HEK293 (cell line): Measurements from ENCODE around the gene SMIM17.

Experiments
- CTCF ChIA-PET: fragments of 350-600 bp; formaldehyde crosslinking; extraction: SDS; loops from one replicate; lab custom pipeline; 2021; ENCODE audit warnings: antibody characterized with exemption; lab: Yijun Ruan, JAX
- POLR2A ChIA-PET: fragments of 300-600 bp; formaldehyde crosslinking; extraction: SDS; loops from one replicate; lab custom pipeline; 2020; ENCODE audit warnings: antibody characterized with exemption, inconsistent platforms; lab: Yijun Ruan, JAX
- H3K27ac ChIP-seq: fragments of 200-500 bp; sonication (Bioruptor generic); 2 replicates; pipeline ENCODE4 v1.5.1; 2014; ENCODE audit warnings: low read depth, low read length, control low read depth, inconsistent platforms; ENCODE audit errors: extremely low read depth
- H3K36me3 ChIP-seq, 2 experiments: fragments of 200-500 bp in 1 of 2; sonication (Bioruptor generic) in 1 of 2; 1 replicate in 1 of 2; 2 replicates in 1 of 2; pipeline ENCODE4 v1.5.1; 2014 to 2017; ENCODE audit warnings: inconsistent platforms in 2 of 2, low read length in 2 of 2; ENCODE audit not compliant: control insufficient read depth in 2 of 2, insufficient read depth in 1 of 2
- H3K4me1 ChIP-seq: fragments of 200-500 bp; sonication (Bioruptor generic); 2 replicates; pipeline ENCODE4 v1.5.1; 2014; ENCODE audit warnings: mild to moderate bottlenecking, low read length, inconsistent platforms; ENCODE audit not compliant: control insufficient read depth, insufficient read depth
- H3K4me3 ChIP-seq: 2 replicates; pipeline ENCODE4 v1.5.1; 2011; ENCODE audit warnings: low read depth, mild to moderate bottlenecking, control low read depth, low read length, moderate library complexity
- H3K9me3 ChIP-seq: fragments of 200-500 bp; sonication (Bioruptor generic); 2 replicates; pipeline ENCODE4 v1.5.1; 2014; ENCODE audit warnings: low read depth, low read length, inconsistent platforms; ENCODE audit not compliant: control insufficient read depth, insufficient read depth
- KLF8 ChIP-seq: fragments of 450-650 bp; formaldehyde crosslinking; IDR thresholded peaks from 2 replicates; pipeline ENCODE4 v1.5.1; 2016; ENCODE audit warnings: missing biosample characterization, missing genetic modification characterization
- MZF1 ChIP-seq: fragments of 450-650 bp; formaldehyde crosslinking; IDR thresholded peaks from 2 replicates; pipeline ENCODE4 v1.5.1; 2017; ENCODE audit warnings: missing biosample characterization, missing genetic modification characterization, borderline replicate concordance
- TCF7L2 ChIP-seq: IDR thresholded peaks from 2 replicates; pipeline ENCODE4 v1.6.1; 2011; ENCODE audit warnings: low read depth, mild to moderate bottlenecking, inconsistent platforms, low read length, moderate library complexity, borderline replicate concordance
- YY2 ChIP-seq: fragments of 450-650 bp; formaldehyde crosslinking; IDR thresholded peaks from 2 replicates; pipeline ENCODE4 v1.5.1; 2016; ENCODE audit warnings: missing biosample characterization, missing genetic modification characterization
- ZNF184 ChIP-seq: fragments of 450-650 bp; IDR thresholded peaks from 2 replicates; pipeline ENCODE4 v1.5.1; 2018; ENCODE audit warnings: missing biosample characterization, mild to moderate bottlenecking, missing genetic modification characterization
- ZNF202 ChIP-seq: fragments of 450-650 bp; formaldehyde crosslinking; IDR thresholded peaks from 2 replicates; pipeline ENCODE4 v1.5.1; 2016; ENCODE audit warnings: missing biosample characterization, missing genetic modification characterization, borderline replicate concordance
- ZNF266 ChIP-seq: fragments of 450-650 bp; formaldehyde crosslinking; IDR thresholded peaks from 2 replicates; pipeline ENCODE4 v1.5.1; 2016; ENCODE audit warnings: missing biosample characterization, missing genetic modification characterization, low read depth
- ZNF350 ChIP-seq: fragments of 450-650 bp; formaldehyde crosslinking; IDR thresholded peaks from 2 replicates; pipeline ENCODE4 v1.5.0; 2017; ENCODE audit warnings: missing biosample characterization, mild to moderate bottlenecking, missing genetic modification characterization
- ZNF548 ChIP-seq: fragments of 450-650 bp; formaldehyde crosslinking; IDR thresholded peaks from 2 replicates; pipeline ENCODE4 v1.5.1; 2016; ENCODE audit warnings: missing biosample characterization, missing genetic modification characterization
- ZNF549 ChIP-seq: fragments of 450-650 bp; IDR thresholded peaks from 2 replicates; pipeline ENCODE4 v1.5.1; 2018; ENCODE audit warnings: missing biosample characterization, missing genetic modification characterization, mild to moderate bottlenecking, inconsistent platforms, moderate library complexity
- ZNF664 ChIP-seq: fragments of 450-650 bp; formaldehyde crosslinking; IDR thresholded peaks from 2 replicates; pipeline ENCODE4 v1.5.1; 2016; ENCODE audit warnings: missing biosample characterization, missing genetic modification characterization
- ZNF701 ChIP-seq: fragments of 450-650 bp; formaldehyde crosslinking; IDR thresholded peaks from 2 replicates; pipeline ENCODE4 v1.5.1; 2016; ENCODE audit warnings: missing biosample characterization, missing genetic modification characterization
- ZNF791 ChIP-seq: fragments of 450-650 bp; formaldehyde crosslinking; IDR thresholded peaks from 2 replicates; pipeline ENCODE4 v1.5.1; 2016; ENCODE audit warnings: missing biosample characterization, missing genetic modification characterization
- TF ChIP-seq, protein P1 (sequence below): fragments of 450-650 bp; formaldehyde crosslinking; IDR thresholded peaks from 2 replicates; pipeline ENCODE4 v1.5.1; 2016; ENCODE audit warnings: missing biosample characterization, missing genetic modification characterization, low read depth
- TF ChIP-seq, protein P2 (sequence below): fragments of 450-650 bp; formaldehyde crosslinking; IDR thresholded peaks from 2 replicates; pipeline ENCODE4 v1.5.1; 2016; ENCODE audit warnings: missing biosample characterization, missing genetic modification characterization
- TF ChIP-seq, protein P3 (sequence below): fragments of 450-650 bp; formaldehyde crosslinking; IDR thresholded peaks from 2 replicates; pipeline ENCODE4 v1.5.1; 2016; ENCODE audit warnings: missing biosample characterization, missing genetic modification characterization
- TF ChIP-seq, protein P4 (sequence below): fragments of 450-650 bp; formaldehyde crosslinking; IDR thresholded peaks from 2 replicates; pipeline ENCODE4 v1.5.1; 2016; ENCODE audit warnings: missing biosample characterization, missing genetic modification characterization
- TF ChIP-seq, protein P5 (sequence below): fragments of 450-650 bp; formaldehyde crosslinking; IDR thresholded peaks from 2 replicates; pipeline ENCODE4 v1.5.1; 2017; ENCODE audit warnings: missing biosample characterization, missing genetic modification characterization
- TF ChIP-seq, protein P6 (sequence below): fragments of 450-650 bp; formaldehyde crosslinking; IDR thresholded peaks from 2 replicates; pipeline ENCODE4 v1.5.1; 2017; ENCODE audit warnings: missing biosample characterization, missing genetic modification characterization
- TF ChIP-seq, protein P7 (sequence below): sonication (generic); formaldehyde crosslinking; IDR thresholded peaks from 2 replicates; pipeline ENCODE4 v1.8.1; 2022; ENCODE audit warnings: mild to moderate bottlenecking, moderate library complexity, missing genetic modification reagents

The SMIM17 gene

DNA sequence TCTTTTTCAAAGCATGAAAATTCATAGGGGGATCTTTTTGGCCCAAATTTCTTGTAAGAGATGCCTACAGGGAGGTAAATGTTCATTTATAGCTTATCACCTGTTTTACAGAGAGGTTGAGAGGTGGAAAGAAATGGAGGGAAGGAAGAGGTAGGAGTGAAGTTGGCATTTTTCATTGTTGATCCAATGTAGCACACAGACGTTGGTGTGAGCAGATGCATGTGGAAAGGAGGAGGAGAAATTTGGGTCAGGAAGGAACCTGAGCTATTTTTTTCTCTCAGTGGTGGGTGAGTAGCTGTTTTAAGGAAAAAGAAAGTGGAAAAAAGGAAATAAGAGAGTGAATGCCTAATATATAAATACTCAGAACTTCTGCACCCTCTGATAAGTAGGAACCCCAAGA is 9.9 kb upstream of the SMIM17 start:
- no peaks in the 10 kb centered on the region for H3K4me1 ChIP-seq
- POLR2A ChIA-PET, result no interaction called here
- no peak overlapping the region for H3K4me3 ChIP-seq
- no peaks in the 10 kb centered on the region for H3K36me3 ChIP-seq
- H3K9me3 ChIP-seq, result no peaks in the 10 kb centered on the region; the same call in none of the 2 replicates
- CTCF ChIA-PET, result no interaction called here
- TF ChIP-seq YY2 (tag by site-specific recombination), result no peak
- no peak for TF ChIP-seq ZNF701 (tag by site-specific recombination)
- no peak for TF ChIP-seq ZNF202 (tag by site-specific recombination)
- TF ChIP-seq, protein P1, sequence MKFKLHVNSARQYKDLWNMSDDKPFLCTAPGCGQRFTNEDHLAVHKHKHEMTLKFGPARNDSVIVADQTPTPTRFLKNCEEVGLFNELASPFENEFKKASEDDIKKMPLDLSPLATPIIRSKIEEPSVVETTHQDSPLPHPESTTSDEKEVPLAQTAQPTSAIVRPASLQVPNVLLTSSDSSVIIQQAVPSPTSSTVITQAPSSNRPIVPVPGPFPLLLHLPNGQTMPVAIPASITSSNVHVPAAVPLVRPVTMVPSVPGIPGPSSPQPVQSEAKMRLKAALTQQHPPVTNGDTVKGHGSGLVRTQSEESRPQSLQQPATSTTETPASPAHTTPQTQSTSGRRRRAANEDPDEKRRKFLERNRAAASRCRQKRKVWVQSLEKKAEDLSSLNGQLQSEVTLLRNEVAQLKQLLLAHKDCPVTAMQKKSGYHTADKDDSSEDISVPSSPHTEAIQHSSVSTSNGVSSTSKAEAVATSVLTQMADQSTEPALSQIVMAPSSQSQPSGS (tag by site-specific recombination), result no peak
- TF ChIP-seq ZNF791 (tag by site-specific recombination), result no peak
- no peak for TF ChIP-seq TCF7L2
- TF ChIP-seq, protein P2, sequence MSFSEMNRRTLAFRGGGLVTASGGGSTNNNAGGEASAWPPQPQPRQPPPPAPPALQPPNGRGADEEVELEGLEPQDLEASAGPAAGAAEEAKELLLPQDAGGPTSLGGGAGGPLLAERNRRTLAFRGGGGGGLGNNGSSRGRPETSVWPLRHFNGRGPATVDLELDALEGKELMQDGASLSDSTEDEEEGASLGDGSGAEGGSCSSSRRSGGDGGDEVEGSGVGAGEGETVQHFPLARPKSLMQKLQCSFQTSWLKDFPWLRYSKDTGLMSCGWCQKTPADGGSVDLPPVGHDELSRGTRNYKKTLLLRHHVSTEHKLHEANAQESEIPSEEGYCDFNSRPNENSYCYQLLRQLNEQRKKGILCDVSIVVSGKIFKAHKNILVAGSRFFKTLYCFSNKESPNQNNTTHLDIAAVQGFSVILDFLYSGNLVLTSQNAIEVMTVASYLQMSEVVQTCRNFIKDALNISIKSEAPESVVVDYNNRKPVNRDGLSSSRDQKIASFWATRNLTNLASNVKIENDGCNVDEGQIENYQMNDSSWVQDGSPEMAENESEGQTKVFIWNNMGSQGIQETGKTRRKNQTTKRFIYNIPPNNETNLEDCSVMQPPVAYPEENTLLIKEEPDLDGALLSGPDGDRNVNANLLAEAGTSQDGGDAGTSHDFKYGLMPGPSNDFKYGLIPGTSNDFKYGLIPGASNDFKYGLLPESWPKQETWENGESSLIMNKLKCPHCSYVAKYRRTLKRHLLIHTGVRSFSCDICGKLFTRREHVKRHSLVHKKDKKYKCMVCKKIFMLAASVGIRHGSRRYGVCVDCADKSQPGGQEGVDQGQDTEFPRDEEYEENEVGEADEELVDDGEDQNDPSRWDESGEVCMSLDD (tag by site-specific recombination), result no peak
- TF ChIP-seq, protein P3, sequence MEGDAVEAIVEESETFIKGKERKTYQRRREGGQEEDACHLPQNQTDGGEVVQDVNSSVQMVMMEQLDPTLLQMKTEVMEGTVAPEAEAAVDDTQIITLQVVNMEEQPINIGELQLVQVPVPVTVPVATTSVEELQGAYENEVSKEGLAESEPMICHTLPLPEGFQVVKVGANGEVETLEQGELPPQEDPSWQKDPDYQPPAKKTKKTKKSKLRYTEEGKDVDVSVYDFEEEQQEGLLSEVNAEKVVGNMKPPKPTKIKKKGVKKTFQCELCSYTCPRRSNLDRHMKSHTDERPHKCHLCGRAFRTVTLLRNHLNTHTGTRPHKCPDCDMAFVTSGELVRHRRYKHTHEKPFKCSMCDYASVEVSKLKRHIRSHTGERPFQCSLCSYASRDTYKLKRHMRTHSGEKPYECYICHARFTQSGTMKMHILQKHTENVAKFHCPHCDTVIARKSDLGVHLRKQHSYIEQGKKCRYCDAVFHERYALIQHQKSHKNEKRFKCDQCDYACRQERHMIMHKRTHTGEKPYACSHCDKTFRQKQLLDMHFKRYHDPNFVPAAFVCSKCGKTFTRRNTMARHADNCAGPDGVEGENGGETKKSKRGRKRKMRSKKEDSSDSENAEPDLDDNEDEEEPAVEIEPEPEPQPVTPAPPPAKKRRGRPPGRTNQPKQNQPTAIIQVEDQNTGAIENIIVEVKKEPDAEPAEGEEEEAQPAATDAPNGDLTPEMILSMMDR (tag by site-specific recombination), result no peak
- TF ChIP-seq ZNF548 (tag by site-specific recombination), result no peak
- no peak for TF ChIP-seq ZNF664 (tag by site-specific recombination)
- TF ChIP-seq ZNF266 (tag by site-specific recombination), result no peak
- TF ChIP-seq KLF8 (tag by site-specific recombination), result no peak
- no peak for TF ChIP-seq MZF1 (tag by site-specific recombination)
- no peak for TF ChIP-seq ZNF184 (tag by site-specific recombination)
- TF ChIP-seq, protein P4, sequence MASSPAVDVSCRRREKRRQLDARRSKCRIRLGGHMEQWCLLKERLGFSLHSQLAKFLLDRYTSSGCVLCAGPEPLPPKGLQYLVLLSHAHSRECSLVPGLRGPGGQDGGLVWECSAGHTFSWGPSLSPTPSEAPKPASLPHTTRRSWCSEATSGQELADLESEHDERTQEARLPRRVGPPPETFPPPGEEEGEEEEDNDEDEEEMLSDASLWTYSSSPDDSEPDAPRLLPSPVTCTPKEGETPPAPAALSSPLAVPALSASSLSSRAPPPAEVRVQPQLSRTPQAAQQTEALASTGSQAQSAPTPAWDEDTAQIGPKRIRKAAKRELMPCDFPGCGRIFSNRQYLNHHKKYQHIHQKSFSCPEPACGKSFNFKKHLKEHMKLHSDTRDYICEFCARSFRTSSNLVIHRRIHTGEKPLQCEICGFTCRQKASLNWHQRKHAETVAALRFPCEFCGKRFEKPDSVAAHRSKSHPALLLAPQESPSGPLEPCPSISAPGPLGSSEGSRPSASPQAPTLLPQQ (tag by site-specific recombination), result no peak
- TF ChIP-seq ZNF350 (tag by site-specific recombination), result no peak
- TF ChIP-seq, protein P5, sequence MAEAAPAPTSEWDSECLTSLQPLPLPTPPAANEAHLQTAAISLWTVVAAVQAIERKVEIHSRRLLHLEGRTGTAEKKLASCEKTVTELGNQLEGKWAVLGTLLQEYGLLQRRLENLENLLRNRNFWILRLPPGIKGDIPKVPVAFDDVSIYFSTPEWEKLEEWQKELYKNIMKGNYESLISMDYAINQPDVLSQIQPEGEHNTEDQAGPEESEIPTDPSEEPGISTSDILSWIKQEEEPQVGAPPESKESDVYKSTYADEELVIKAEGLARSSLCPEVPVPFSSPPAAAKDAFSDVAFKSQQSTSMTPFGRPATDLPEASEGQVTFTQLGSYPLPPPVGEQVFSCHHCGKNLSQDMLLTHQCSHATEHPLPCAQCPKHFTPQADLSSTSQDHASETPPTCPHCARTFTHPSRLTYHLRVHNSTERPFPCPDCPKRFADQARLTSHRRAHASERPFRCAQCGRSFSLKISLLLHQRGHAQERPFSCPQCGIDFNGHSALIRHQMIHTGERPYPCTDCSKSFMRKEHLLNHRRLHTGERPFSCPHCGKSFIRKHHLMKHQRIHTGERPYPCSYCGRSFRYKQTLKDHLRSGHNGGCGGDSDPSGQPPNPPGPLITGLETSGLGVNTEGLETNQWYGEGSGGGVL (tag by site-specific recombination), result no peak
- TF ChIP-seq, protein P6, sequence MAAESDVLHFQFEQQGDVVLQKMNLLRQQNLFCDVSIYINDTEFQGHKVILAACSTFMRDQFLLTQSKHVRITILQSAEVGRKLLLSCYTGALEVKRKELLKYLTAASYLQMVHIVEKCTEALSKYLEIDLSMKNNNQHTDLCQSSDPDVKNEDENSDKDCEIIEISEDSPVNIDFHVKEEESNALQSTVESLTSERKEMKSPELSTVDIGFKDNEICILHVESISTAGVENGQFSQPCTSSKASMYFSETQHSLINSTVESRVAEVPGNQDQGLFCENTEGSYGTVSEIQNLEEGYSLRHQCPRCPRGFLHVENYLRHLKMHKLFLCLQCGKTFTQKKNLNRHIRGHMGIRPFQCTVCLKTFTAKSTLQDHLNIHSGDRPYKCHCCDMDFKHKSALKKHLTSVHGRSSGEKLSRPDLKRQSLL (tag by site-specific recombination), result no peak
- TF ChIP-seq, protein P7, sequence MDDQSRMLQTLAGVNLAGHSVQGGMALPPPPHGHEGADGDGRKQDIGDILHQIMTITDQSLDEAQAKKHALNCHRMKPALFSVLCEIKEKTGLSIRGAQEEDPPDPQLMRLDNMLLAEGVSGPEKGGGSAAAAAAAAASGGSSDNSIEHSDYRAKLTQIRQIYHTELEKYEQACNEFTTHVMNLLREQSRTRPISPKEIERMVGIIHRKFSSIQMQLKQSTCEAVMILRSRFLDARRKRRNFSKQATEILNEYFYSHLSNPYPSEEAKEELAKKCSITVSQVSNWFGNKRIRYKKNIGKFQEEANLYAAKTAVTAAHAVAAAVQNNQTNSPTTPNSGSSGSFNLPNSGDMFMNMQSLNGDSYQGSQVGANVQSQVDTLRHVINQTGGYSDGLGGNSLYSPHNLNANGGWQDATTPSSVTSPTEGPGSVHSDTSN (CRISPR knock-in tag), result no peak
- no peak for TF ChIP-seq ZNF549 (tag by site-specific recombination)
- H3K27ac ChIP-seq, result no peak overlapping the region
